ENCODE results near the gene CNN3.

CNN3 gene

DNA sequence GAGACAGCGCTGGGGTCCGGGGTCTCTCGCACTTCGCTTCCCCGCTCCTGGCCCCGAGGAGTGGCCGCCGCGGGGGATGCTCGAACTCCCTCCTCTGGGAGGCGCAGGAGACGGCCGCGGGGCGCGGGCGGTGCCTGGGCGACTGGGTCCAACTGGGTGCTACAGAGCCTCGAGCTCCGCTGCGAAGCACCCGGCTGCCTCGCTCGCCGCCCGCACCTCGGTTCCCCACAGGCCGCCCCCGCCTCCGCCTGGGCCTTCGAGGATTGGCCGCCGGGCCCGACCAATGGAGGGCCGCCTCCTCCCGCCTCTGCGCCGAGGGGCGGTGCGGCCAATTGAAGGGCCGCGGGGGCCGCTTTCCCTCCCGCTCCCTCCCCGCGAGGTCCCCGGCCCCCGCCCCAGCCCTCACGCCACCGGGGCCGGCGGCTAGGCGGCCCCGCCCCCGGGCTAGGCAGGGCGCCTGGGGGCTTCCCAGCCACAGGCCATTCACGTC is at the start of gene CNN3:
Gene CNN3 (minus strand): TSS at position 196 of the 490 bp plus-strand sequence. CDS start 216 bp downstream, outside the sequence.
- Histone ChIP-seq H3K4me1 (ENCODE audit: control insufficient read depth in 1 of 2, insufficient read depth in 1 of 2, low read depth in 1 of 2, low read length in 1 of 2) (peaks cover 13 to 20% of the 10 kb centered on the region in 2 experiments), H3K27ac (no peak within 1 kb of the TSS), H3K36me3 (no peaks in the 10 kb centered on the region), H3K27me3 (peaks cover 96% of the 10 kb centered on the region), H3K9me3 (no peaks in the 10 kb centered on the region), H3K4me3 (ENCODE audit: low read depth in 1 of 2, low read length in 1 of 2) (peak within 1 kb of the TSS in 1 of 2 experiments; percentile 44)
- TF ChIP-seq, protein P1, sequence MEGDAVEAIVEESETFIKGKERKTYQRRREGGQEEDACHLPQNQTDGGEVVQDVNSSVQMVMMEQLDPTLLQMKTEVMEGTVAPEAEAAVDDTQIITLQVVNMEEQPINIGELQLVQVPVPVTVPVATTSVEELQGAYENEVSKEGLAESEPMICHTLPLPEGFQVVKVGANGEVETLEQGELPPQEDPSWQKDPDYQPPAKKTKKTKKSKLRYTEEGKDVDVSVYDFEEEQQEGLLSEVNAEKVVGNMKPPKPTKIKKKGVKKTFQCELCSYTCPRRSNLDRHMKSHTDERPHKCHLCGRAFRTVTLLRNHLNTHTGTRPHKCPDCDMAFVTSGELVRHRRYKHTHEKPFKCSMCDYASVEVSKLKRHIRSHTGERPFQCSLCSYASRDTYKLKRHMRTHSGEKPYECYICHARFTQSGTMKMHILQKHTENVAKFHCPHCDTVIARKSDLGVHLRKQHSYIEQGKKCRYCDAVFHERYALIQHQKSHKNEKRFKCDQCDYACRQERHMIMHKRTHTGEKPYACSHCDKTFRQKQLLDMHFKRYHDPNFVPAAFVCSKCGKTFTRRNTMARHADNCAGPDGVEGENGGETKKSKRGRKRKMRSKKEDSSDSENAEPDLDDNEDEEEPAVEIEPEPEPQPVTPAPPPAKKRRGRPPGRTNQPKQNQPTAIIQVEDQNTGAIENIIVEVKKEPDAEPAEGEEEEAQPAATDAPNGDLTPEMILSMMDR (IDR thresholded peaks at IDR 0.05) = no peak

DNA sequence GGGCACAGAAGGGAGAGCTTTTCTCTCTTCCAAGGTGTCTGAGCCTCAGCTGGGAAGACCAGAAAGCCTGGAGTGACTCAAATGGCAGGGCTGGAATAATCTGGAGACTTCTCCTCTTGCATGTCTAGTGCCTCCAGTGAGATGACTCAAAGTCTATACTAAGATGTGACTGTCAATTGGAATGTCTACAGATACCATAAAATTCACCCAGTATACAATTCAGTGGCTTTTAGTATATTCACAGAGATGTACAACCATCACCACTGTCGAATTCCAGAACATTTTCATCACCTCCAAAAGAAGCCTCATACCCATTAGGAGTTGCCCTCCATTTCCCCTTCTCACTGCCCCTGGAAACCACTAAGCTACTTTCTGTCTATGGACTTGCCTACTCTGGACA is 47.9 kb upstream of the CNN3 start:
- H3K36me3 ChIP-seq = no peaks in the 10 kb centered on the region
- H3K27me3 ChIP-seq = no peaks in the 10 kb centered on the region
- TF ChIP-seq, protein P1 (IDR thresholded peaks at IDR 0.05) = no peak
- no peaks in the 10 kb centered on the region for H3K4me1 ChIP-seq (ENCODE audit: control insufficient read depth in 1 of 2, insufficient read depth in 1 of 2, low read depth in 1 of 2, low read length in 1 of 2)
- no peaks in the 10 kb centered on the region for H3K9me3 ChIP-seq
- H3K27ac ChIP-seq = no peak overlapping the region
- H3K4me3 ChIP-seq (ENCODE audit: low read depth in 1 of 2, low read length in 1 of 2) = no peak overlapping the region

DNA sequence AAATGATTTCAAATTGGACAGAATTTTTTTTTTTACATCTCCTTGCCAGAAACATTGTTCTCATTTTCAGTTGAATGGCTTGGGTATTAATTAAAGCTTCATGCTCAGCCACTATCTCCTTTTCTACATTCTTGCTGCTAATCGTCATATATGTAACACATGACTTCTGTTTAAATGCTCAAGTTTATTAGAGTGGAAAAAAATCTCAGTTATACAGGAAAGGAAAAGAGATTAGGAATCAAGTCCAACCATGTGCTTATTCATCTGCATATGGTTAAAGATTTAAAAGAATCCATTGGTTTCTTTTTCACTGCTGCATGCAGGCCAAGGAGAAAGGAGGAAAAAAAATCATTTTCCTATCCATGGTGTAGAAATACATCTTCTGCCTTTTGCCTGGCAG is 47.3 kb upstream of the CNN3 start:
- H3K9me3 ChIP-seq = no peaks in the 10 kb centered on the region
- H3K36me3 ChIP-seq = no peaks in the 10 kb centered on the region
- TF ChIP-seq, protein P1 (IDR thresholded peaks at IDR 0.05) = no peak
- H3K27ac ChIP-seq = no peak overlapping the region
- H3K4me1 ChIP-seq (ENCODE audit: control insufficient read depth in 1 of 2, insufficient read depth in 1 of 2, low read depth in 1 of 2, low read length in 1 of 2) = no peaks in the 10 kb centered on the region
- no peaks in the 10 kb centered on the region for H3K27me3 ChIP-seq
- H3K4me3 ChIP-seq (ENCODE audit: low read depth in 1 of 2, low read length in 1 of 2) = no peak overlapping the region

- Histone ChIP-seq H3K36me3 (no peaks in the 10 kb centered on the region), H3K27me3 (no peaks in the 10 kb centered on the region), H3K27ac (no peak overlapping the region)
Measured at GRCh38 chr1:94973309-94973922, 46.5 kb upstream of the CNN3 start.

DNA sequence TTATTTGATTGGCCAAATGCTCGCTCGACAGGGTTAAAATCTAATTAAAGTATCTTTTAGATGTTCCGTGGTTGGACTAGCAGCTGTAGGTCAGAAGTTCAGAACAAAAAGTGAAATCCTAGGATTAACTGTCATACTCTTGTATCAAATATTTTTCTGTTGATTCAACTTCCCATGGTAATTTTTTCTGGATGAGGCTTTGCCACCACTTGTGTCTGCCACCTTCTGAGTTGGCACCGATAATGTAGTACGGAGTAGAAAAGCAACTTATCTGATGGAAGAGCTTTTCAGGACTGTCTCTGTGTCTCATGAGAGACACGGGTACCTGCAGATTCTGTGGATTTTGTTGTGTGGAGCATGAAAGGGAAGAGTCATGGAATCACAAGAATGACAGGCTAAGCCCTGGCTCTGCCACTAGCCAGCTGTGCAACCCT is 44.6 kb upstream of the CNN3 start:
- H3K9me3 ChIP-seq = no peaks in the 10 kb centered on the region
- no peak overlapping the region for H3K27ac ChIP-seq
- TF ChIP-seq, protein P1 (IDR thresholded peaks at IDR 0.05) = no peak
- H3K4me3 ChIP-seq (ENCODE audit: low read depth in 1 of 2, low read length in 1 of 2) = no peak overlapping the region
- no peaks in the 10 kb centered on the region for H3K36me3 ChIP-seq
- no peaks in the 10 kb centered on the region for H3K27me3 ChIP-seq
- no peaks in the 10 kb centered on the region for H3K4me1 ChIP-seq (ENCODE audit: control insufficient read depth in 1 of 2, insufficient read depth in 1 of 2, low read depth in 1 of 2, low read length in 1 of 2)

More at GRCh38 chr1:94973309-94973922, 46.5 kb upstream of the CNN3 start:
- H3K4me1 ChIP-seq (ENCODE audit: control insufficient read depth in 1 of 2, insufficient read depth in 1 of 2, low read depth in 1 of 2, low read length in 1 of 2) = no peaks in the 10 kb centered on the region
- TF ChIP-seq, protein P1 (IDR thresholded peaks at IDR 0.05) = no peak
- H3K4me3 ChIP-seq (ENCODE audit: low read depth in 1 of 2, low read length in 1 of 2) = no peak overlapping the region
- H3K9me3 ChIP-seq = no peaks in the 10 kb centered on the region

All from neutrophil (primary cell).